ENCODE data around the gene INPP5K.

Gene INPP5K

DNA sequence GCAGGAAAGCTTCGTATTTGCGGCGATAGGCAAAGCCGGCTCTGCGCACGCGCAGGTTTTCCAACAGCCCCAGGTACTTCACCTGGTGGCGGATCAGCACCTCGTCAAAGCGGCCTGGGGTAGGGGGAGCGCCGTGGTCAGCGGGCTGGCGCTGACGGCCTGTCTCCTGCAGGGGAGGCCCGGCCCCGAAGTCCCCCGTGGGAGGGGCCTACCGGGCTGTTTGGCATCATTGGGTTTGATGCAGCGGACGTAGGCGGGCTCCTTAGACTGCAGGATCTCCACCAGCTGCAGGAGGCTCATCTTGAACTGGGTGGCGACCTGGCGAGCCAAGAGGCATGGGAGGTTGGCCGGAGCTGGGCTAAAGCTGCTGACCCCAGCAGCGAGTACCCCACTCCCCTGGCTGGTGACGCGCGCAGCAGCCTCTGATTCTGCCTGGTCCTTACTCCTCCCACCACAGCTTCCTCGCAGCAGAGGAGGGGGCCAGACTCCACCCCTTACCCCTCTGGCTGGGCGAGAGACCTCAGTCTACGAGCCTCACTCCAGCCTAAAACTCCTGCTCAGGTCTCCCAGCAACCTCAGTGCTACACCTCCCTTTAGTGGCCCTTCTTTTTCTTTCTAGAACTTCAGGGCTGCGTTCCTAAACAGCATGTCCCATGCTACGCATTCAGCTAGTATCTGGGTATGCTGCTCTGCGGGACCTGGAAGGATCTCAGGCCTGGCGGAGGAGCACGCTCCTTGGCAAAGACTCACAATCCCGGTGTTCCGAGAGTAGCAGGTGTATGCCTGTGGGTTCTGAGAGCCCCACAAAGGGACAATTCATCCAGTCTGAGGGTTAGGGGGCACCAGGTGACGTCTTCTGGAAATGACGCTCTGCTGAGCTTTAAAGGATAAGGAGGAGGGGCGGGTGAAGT is 44.2 kb downstream of the INPP5K start:
- TF ChIP-seq, protein P1, sequence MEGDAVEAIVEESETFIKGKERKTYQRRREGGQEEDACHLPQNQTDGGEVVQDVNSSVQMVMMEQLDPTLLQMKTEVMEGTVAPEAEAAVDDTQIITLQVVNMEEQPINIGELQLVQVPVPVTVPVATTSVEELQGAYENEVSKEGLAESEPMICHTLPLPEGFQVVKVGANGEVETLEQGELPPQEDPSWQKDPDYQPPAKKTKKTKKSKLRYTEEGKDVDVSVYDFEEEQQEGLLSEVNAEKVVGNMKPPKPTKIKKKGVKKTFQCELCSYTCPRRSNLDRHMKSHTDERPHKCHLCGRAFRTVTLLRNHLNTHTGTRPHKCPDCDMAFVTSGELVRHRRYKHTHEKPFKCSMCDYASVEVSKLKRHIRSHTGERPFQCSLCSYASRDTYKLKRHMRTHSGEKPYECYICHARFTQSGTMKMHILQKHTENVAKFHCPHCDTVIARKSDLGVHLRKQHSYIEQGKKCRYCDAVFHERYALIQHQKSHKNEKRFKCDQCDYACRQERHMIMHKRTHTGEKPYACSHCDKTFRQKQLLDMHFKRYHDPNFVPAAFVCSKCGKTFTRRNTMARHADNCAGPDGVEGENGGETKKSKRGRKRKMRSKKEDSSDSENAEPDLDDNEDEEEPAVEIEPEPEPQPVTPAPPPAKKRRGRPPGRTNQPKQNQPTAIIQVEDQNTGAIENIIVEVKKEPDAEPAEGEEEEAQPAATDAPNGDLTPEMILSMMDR (IDR thresholded peaks at IDR 0.05; ENCODE audit: low read depth, low read length): no peak
- Histone ChIP-seq H3K9me3 (no peaks in the 10 kb centered on the region), H3K36me3 (no peaks in the 10 kb centered on the region), H3K27me3 (no peaks in the 10 kb centered on the region), H3K4me1 (no peaks in the 10 kb centered on the region), H3K4me3 (ENCODE audit: low read depth, low read length) (no peak overlapping the region)
- no peak for DNase-seq

DNA sequence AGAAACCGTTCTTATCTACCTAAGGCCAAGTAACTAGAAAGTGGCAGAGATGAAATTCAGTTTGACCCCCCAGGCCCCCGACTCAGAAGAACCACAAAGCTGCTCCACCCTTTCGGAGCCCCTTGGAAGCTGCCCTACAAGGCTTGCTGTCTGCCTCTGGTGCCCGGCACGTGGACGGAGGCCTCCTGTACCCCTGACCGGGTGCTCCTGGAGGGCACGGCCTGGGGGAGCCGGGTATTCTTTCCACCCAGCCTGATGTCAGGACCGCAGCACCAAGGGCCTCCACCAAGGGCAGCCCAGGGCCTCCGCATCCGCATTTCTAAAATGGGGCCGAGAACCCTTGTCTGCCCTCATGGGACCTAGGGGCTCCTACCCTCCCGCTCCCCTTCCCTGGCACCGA is 44.9 kb downstream of the INPP5K start:
- TF ChIP-seq, protein P1 (IDR thresholded peaks at IDR 0.05; ENCODE audit: low read depth, low read length): no peak
- Histone ChIP-seq H3K4me1 (no peaks in the 10 kb centered on the region), H3K4me3 (ENCODE audit: low read depth, low read length) (no peak overlapping the region), H3K9me3 (no peaks in the 10 kb centered on the region), H3K27me3 (no peaks in the 10 kb centered on the region), H3K36me3 (no peaks in the 10 kb centered on the region)
- DNase-seq: no peak

DNA sequence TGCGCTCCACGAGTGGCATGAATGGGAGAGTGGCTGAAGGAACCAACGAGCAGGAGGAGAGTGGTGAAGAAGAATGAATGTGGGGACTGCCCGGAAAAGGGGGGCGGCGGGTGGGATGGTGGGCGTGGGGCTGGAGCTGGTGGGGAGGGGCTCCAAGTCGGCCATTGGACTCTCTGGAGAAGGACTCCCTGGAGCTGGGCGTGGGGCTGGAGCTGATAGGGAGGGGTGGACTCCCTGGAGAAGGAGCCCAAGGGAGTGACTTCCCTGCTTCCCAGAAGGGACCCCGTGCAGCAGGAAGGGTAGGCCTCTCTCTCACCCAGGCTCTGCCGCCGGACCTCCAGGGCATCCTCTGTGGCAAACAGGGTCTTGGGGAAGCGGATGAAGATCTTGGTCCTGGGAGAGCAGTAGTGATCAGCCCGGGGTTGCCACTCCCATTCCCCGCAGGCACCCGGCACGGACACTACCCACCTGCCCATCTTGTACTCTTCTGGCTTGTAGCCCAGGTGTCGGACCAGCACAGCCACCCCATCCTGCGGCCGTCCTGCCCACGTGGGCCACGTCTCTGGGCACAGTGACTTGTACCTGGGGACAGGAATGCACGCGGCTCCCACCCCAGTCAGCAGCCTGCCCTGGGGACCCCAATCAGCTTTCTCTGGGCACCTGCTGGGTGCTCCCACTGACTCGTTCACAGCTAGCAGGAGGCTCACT is 45.5 kb downstream of the INPP5K start:
- no peak for DNase-seq
- H3K27me3 ChIP-seq: no peaks in the 10 kb centered on the region
- H3K4me3 ChIP-seq (ENCODE audit: low read depth, low read length): no peak overlapping the region
- H3K36me3 ChIP-seq: no peaks in the 10 kb centered on the region
- no peaks in the 10 kb centered on the region for H3K9me3 ChIP-seq
- no peaks in the 10 kb centered on the region for H3K4me1 ChIP-seq
- TF ChIP-seq, protein P1 (IDR thresholded peaks at IDR 0.05; ENCODE audit: low read depth, low read length): no peak

DNA sequence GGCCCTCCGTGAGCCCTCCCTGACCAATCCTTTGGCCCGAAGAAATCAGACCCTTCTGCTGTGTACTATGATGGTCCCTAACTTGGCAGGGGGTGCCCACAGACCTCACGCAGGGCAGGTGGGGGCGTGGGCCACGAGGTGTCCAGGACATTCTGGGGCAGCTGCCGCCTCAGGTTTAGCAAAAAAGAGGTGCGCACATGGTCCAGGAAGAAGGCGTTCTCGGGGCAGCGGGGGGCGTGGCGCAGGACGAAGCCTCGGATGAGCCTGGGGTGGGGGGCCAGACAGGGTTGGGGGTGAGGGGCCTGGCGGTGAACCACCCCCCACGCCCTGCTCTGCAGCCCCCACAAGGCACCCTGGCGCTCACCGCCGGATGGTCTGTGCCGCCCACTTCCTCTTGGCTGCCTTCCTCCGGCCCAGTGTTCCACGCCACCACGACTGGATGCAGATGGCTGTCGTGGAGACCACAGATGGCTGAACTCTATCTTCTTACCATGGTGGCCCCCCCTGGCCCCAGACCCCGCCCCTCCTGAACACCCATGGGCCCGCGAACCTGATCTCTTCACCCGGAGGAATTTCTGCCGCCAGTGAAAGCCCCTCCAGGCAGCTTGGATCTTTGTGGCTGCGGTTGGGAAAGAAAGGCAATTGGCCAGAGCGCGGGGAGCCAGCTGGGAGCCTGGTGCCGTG is 46.2 kb downstream of the INPP5K start:
- TF ChIP-seq, protein P1 (IDR thresholded peaks at IDR 0.05; ENCODE audit: low read depth, low read length): no peak
- no peaks in the 10 kb centered on the region for H3K4me1 ChIP-seq
- H3K9me3 ChIP-seq: no peaks in the 10 kb centered on the region
- no peaks in the 10 kb centered on the region for H3K36me3 ChIP-seq
- no peaks in the 10 kb centered on the region for H3K27me3 ChIP-seq
- DNase-seq: no peak
- H3K4me3 ChIP-seq (ENCODE audit: low read depth, low read length): no peak overlapping the region

DNA sequence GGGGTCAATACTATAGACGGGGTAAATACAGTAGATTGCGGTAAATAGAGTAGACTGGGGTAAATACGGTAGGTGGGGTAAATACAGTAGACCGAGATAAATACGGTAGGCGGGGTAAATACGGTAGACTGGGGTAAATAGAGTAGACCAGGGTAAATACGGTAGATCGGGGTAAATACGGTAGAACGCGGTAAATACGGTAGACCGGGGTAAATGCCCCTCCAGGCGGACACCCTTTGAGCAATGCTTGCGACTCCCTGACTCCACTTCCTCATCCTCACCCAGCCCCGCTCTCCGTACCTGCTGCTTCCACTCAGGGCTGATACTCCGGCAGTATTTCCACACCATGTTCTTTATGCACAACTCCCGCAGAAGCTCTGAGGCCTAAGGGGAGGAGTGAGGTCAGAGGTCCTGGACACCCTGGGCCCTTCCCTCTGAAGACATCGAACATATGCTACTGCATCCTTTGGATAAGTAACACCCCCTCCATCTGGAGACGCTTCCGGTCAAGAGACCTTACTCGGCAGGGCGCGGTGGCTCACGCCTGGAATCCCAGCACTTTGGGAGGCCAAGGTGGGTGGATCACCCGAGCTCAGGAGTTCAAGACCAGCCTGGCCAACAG is 47.1 kb downstream of the INPP5K start:
- Histone ChIP-seq H3K27me3 (no peaks in the 10 kb centered on the region), H3K4me1 (no peaks in the 10 kb centered on the region), H3K9me3 (no peaks in the 10 kb centered on the region), H3K36me3 (no peaks in the 10 kb centered on the region), H3K4me3 (ENCODE audit: low read depth, low read length) (no peak overlapping the region)
- TF ChIP-seq, protein P1 (IDR thresholded peaks at IDR 0.05; ENCODE audit: low read depth, low read length): no peak
- no peak for DNase-seq

Data from BE2C (cell line).